Globus pallidus (tissue), 1 donor: Measurements from ENCODE around the gene TMEM225B.
"Not testable (repeated sequence)": the region's sequence is repeated elsewhere in the genome, so short reads cannot be mapped to it uniquely, and the experiment has no call there.

Source experiments
- DNase-seq: peaks from one replicate; pipeline ENCODE4 v3.0.0-alpha.2; 2015; ENCODE audit warnings: low spot score

The TMEM225B gene

GRCh38 chr7:99654626-99655025, 56.6 kb downstream of the TMEM225B start:
- not testable (repeated sequence) for DNase-seq

GRCh38 chr7:99657879-99658278, 59.8 kb downstream of the TMEM225B start:
- DNase-seq: not testable (repeated sequence)
